K562 (cell line): ENCODE measurements around the gene CCDC78. TPM values are rescaled to one million over a fixed set of nuclear protein-coding genes. Genes with fewer than 3 reads are reported as not detected.
A peak's percentile ranks its signal among the peaks of the same experiment; 100 is the strongest.

Experiments used
- EGR1 ChIP-seq: fragments of 450-650 bp; conservative IDR thresholded peaks from 2 replicates; pipeline ENCODE4 v1.6.1; 2017; ENCODE audit warnings: mild to moderate bottlenecking
- ETV6 ChIP-seq, 3 experiments: fragments of 150-350 bp in 1 of 3; sonication (generic) in 1 of 3; formaldehyde crosslinking in 1 of 3; IDR thresholded peaks; 2 replicates each; pipeline versions ENCODE4 v1.6.1 to v1.8.0; 2014 to 2022; ENCODE audit warnings: borderline replicate concordance in 2 of 3, low read depth in 2 of 3, antibody characterized with exemption in 1 of 3, low read length in 1 of 3, mild to moderate bottlenecking in 1 of 3, missing genetic modification reagents in 1 of 3
- FIP1L1 ChIP-seq: fragments of 200-400 bp; formaldehyde crosslinking; IDR thresholded peaks from 2 replicates; pipeline ENCODE4 v1.6.1; 2018; ENCODE audit warnings: mild to moderate bottlenecking, low read depth, low read length; ENCODE audit not compliant: poor library complexity, severe bottlenecking
- FOXP4 ChIP-seq: sonication (generic); formaldehyde crosslinking; IDR thresholded peaks from 2 replicates; pipeline ENCODE4 v1.8.0; 2022; ENCODE audit warnings: mild to moderate bottlenecking, missing genetic modification reagents, borderline replicate concordance
- HIVEP1 ChIP-seq: fragments of 250-450 bp; sonication (Bioruptor Pico); IDR thresholded peaks from 2 replicates; pipeline ENCODE4 v1.4.0; 2020; ENCODE audit warnings: mild to moderate bottlenecking
- HLTF ChIP-seq: fragments of 450-650 bp; IDR thresholded peaks from 2 replicates; pipeline ENCODE4 v1.6.1; 2016
- IRF1 ChIP-seq: sonication (generic); formaldehyde crosslinking; IDR thresholded peaks from 2 replicates; pipeline ENCODE4 v1.8.0; 2022; ENCODE audit warnings: missing genetic modification reagents, mild to moderate bottlenecking, borderline replicate concordance
- MAX ChIP-seq: sonication (generic); formaldehyde crosslinking; IDR thresholded peaks from 2 replicates; pipeline ENCODE4 v1.9.0; 2022; ENCODE audit warnings: mild to moderate bottlenecking, missing genetic modification reagents
- PCBP1 ChIP-seq: fragments of 200-400 bp; formaldehyde crosslinking; IDR thresholded peaks from 2 replicates; pipeline ENCODE4 v1.6.1; 2018; ENCODE audit warnings: mild to moderate bottlenecking, low read depth, low read length; ENCODE audit not compliant: poor library complexity, severe bottlenecking
- POLR2A ChIP-seq: fragments of 450-650 bp; conservative IDR thresholded peaks from 2 replicates; pipeline ENCODE4 v1.6.1; 2016
- SIN3A ChIP-seq, 2 experiments: fragments of 150-350 bp in 1 of 2; IDR thresholded peaks; 2 replicates each; pipeline ENCODE4 v1.6.1; 2011 to 2016; ENCODE audit warnings: borderline replicate concordance in 2 of 2, low read depth in 2 of 2, low read length in 2 of 2, mild to moderate bottlenecking in 2 of 2, moderate library complexity in 2 of 2; ENCODE audit not compliant: control insufficient read depth in 1 of 2
- SNAPC5 ChIP-seq: fragments of 250-450 bp; sonication (Bioruptor Pico); IDR thresholded peaks from 2 replicates; pipeline ENCODE4 v1.8.0; 2021; ENCODE audit warnings: moderate library complexity, mild to moderate bottlenecking, inconsistent platforms
- SNRNP70 ChIP-seq: fragments of 200-400 bp; formaldehyde crosslinking; optimal IDR thresholded peaks from 2 replicates; pipeline ENCODE3; 2017; ENCODE audit warnings: low read depth, low read length
- SP1 ChIP-seq: sonication (generic); formaldehyde crosslinking; IDR thresholded peaks from 2 replicates; pipeline ENCODE4 v1.8.1; 2022; ENCODE audit warnings: mild to moderate bottlenecking, missing genetic modification reagents
- SUPT5H ChIP-seq: fragments of 450-650 bp; IDR thresholded peaks from 2 replicates; pipeline ENCODE4 v1.6.1; 2016
- TCF15 ChIP-seq: fragments of 250-450 bp; sonication (Bioruptor Pico); IDR thresholded peaks from 2 replicates; pipeline ENCODE4 v1.8.0; 2022; ENCODE audit warnings: moderate library complexity, mild to moderate bottlenecking, inconsistent platforms
- U2AF1 ChIP-seq: fragments of 200-400 bp; formaldehyde crosslinking; optimal IDR thresholded peaks from 2 replicates; pipeline ENCODE3; 2017; ENCODE audit warnings: mild to moderate bottlenecking, low read depth, low read length, moderate library complexity
- UBTF ChIP-seq, 2 experiments: IDR thresholded peaks; 2 replicates each; pipeline ENCODE4 v1.6.1; 2012; ENCODE audit warnings: improper control_type of control experiment in 2 of 2, low read depth in 2 of 2, low read length in 2 of 2, borderline replicate concordance in 1 of 2
- ZNF232 ChIP-seq: sonication (generic); formaldehyde crosslinking; IDR thresholded peaks from 2 replicates; pipeline ENCODE4 v1.8.0; 2022; ENCODE audit warnings: mild to moderate bottlenecking, missing genetic modification reagents
- polyA plus RNA-seq, 8 experiments: library from polyadenylated mRNA; depleted of rRNA in 4 of 8; stranded (reverse) in 5 of 8; unstranded in 3 of 8; fragments of >200 nt; fragmentation: Nextera tagmentation in 2 of 8; fragmentation: Illumina TruSeq in 1 of 8; extraction: Ambion mirVana in 2 of 8; extraction: Trizol in 1 of 8; gene quantifications; 2 replicates each; pipeline versions ENCODE4 v1.2.1 to v1.2.3, GENCODE V29; 2011 to 2014; ENCODE audit warnings: inconsistent platforms in 1 of 8, missing spikeins in 1 of 8
- total RNA-seq, 7 experiments: library from RNA; depleted of rRNA in 6 of 7; stranded (reverse); fragments of >200 nt in 6 of 7; fragmentation: Illumina TruSeq in 2 of 7; extraction: Trizol in 2 of 7; gene quantifications; 2 replicates each; pipeline versions ENCODE4 v1.2.1 to v1.2.3, GENCODE V29; 2011 to 2021; ENCODE audit warnings: low replicate concordance in 1 of 7

CCDC78 gene
- total and polyA plus RNA-seq, 9 of the 15 experiments (the other 6 are each of a cell fraction or from before 2014, with no cell fraction given): 0.24 to 17.7 (median 2.9) TPM

GRCh38 chr16:721765-722540 is 4.3 kb downstream of the CCDC78 start (continued):
- TF ChIP-seq SP1 (CRISPR knock-in tag) (0 out of 2 replicates have a peak, but pooled peaks have one; percentile 7), HLTF (0 out of 2 replicates have a peak, but pooled peaks have one; percentile 49), U2AF1 (peak; percentile 77), SIN3A (IDR thresholded peaks at IDR 0.05; ENCODE audit: borderline replicate concordance in 2 of 2, control insufficient read depth in 1 of 2, low read depth in 2 of 2, low read length in 2 of 2) (0 out of 4 replicates have a peak, but pooled peaks of 1 of the 2 experiments have one; percentile 12), ZNF232 (CRISPR knock-in tag) (peak; percentile 55; the same call in 1 of the 2 replicates), SUPT5H (no peak; the same call in 1 of the 2 replicates), ETV6 (IDR thresholded peaks at IDR 0.05; ENCODE audit: borderline replicate concordance in 1 of 2, low read depth in 2 of 2, low read length in 1 of 2) (no peak), ETV6 (CRISPR knock-in tag; IDR thresholded peaks at IDR 0.05; ENCODE audit: borderline replicate concordance) (0 out of 2 replicates have a peak, but pooled peaks have one; percentile 18), UBTF (IDR thresholded peaks at IDR 0.05; ENCODE audit: borderline replicate concordance in 1 of 2, low read depth in 2 of 2, low read length in 2 of 2) (0 out of 4 replicates have a peak, but pooled peaks of 1 of the 2 experiments have one; percentile 71), POLR2A (peak; percentile 11; the same call in 1 of the 2 replicates), SNRNP70 (no peak), HIVEP1 (CRISPR knock-in tag) (0 out of 2 replicates have a peak, but pooled peaks have one; percentile 64), TCF15 (CRISPR knock-in tag) (no peak), FIP1L1 (peak; percentile 43), SNAPC5 (CRISPR knock-in tag) (no peak), EGR1 (peak; percentile 44), MAX (CRISPR knock-in tag) (0 out of 2 replicates have a peak, but pooled peaks have one; percentile 9), FOXP4 (CRISPR knock-in tag) (0 out of 2 replicates have a peak, but pooled peaks have one; percentile 32), IRF1 (CRISPR knock-in tag) (0 out of 2 replicates have a peak, but pooled peaks have one; percentile 57), PCBP1 (peak; percentile 82)
